Measurements from ENCODE around the gene RTBDN. TPM values are rescaled to one million over a fixed set of nuclear protein-coding genes. Genes with fewer than 3 reads are reported as not detected.
A peak's percentile ranks its signal among the peaks of the same experiment; 100 is the strongest.

RTBDN gene
- total RNA-seq, result 0.21 TPM in 1 of 2 replicates, not detected in the other

- peaks cover 77% of the 10 kb centered on the region for H3K27me3 ChIP-seq (ENCODE audit: control insufficient read depth, insufficient read depth, low read length)
- no peak for DNase-seq (ENCODE audit: low read depth)
- no peak for TF ChIP-seq CTCF (IDR thresholded peaks at IDR 0.05; ENCODE audit: insufficient read depth, low read length, poor library complexity, severe bottlenecking)
- no peaks in the 10 kb centered on the region for H3K36me3 ChIP-seq (ENCODE audit: control insufficient read depth, insufficient read depth, low read length)
- H3K4me3 ChIP-seq (ENCODE audit: low read depth, low read length), result peak within 1 kb of the TSS; percentile 41
Measured at GRCh38 chr19:12834566-12834943, at the start of gene RTBDN. TSS of gene RTBDN (minus strand) at chr19:12834579. CDS start at chr19:12829979, 4,600 bp downstream.

- TF ChIP-seq CTCF (IDR thresholded peaks at IDR 0.05; ENCODE audit: insufficient read depth, low read length, poor library complexity, severe bottlenecking), result no peak
- Histone ChIP-seq H3K36me3 (ENCODE audit: control insufficient read depth, insufficient read depth, low read length) (no peaks in the 10 kb centered on the region), H3K27me3 (ENCODE audit: control insufficient read depth, insufficient read depth, low read length) (peaks cover 33% of the 10 kb centered on the region), H3K4me3 (ENCODE audit: low read depth, low read length) (no peak overlapping the region)
- DNase-seq (ENCODE audit: low read depth), result no peak
Measured at GRCh38 chr19:12882589-12882988, 48.2 kb upstream of the RTBDN start.

- DNase-seq (ENCODE audit: low read depth), result peak; percentile 61
- Histone ChIP-seq H3K4me3 (ENCODE audit: low read depth, low read length) (peak within 1 kb of the TSS; percentile 78), H3K36me3 (ENCODE audit: control insufficient read depth, insufficient read depth, low read length) (no peaks in the 10 kb centered on the region), H3K27me3 (ENCODE audit: control insufficient read depth, insufficient read depth, low read length) (peaks cover 23% of the 10 kb centered on the region)
- no peak for TF ChIP-seq CTCF (IDR thresholded peaks at IDR 0.05; ENCODE audit: insufficient read depth, low read length, poor library complexity, severe bottlenecking)
Measured at GRCh38 chr19:12881172-12881808, 46.9 kb upstream of the RTBDN start, which contains the start of gene DNASE2. TSS of gene DNASE2 (minus strand) at chr19:12881449. CDS start at chr19:12881375, 74 bp downstream.

- Histone ChIP-seq H3K36me3 (ENCODE audit: control insufficient read depth, insufficient read depth, low read length) (no peaks in the 10 kb centered on the region), H3K27me3 (ENCODE audit: control insufficient read depth, insufficient read depth, low read length) (peaks cover 17% of the 10 kb centered on the region), H3K4me3 (ENCODE audit: low read depth, low read length) (peak overlapping the region; percentile 78)
- no peak for DNase-seq (ENCODE audit: low read depth)
- no peak for TF ChIP-seq CTCF (IDR thresholded peaks at IDR 0.05; ENCODE audit: insufficient read depth, low read length, poor library complexity, severe bottlenecking)
Measured at GRCh38 chr19:12880551-12881171, 46.3 kb upstream of the RTBDN start.

- Histone ChIP-seq H3K36me3 (ENCODE audit: control insufficient read depth, insufficient read depth, low read length) (no peaks in the 10 kb centered on the region), H3K4me3 (ENCODE audit: low read depth, low read length) (no peak overlapping the region)
- TF ChIP-seq CTCF (IDR thresholded peaks at IDR 0.05; ENCODE audit: insufficient read depth, low read length, poor library complexity, severe bottlenecking), result no peak
Measured at GRCh38 chr19:12875086-12875485, 40.7 kb upstream of the RTBDN start.

More at GRCh38 chr19:12875086-12875485, 40.7 kb upstream of the RTBDN start:
- peaks cover 7% of the 10 kb centered on the region for H3K27me3 ChIP-seq (ENCODE audit: control insufficient read depth, insufficient read depth, low read length)
- no peak for DNase-seq (ENCODE audit: low read depth)

Measured in kidney epithelial cell (primary cell).